ENCODE measurements around the gene CD302. TPM values are rescaled to one million over a fixed set of nuclear protein-coding genes. Genes with fewer than 3 reads are reported as not detected.

Gene CD302
- total RNA-seq, 8 experiments from 2014 or later, result 1.0 to 41.8 (median 4.4) TPM

- no peak overlapping the region for H3K27ac ChIP-seq
- H3K4me1 ChIP-seq (replicated peaks in 1 of 2), result no peaks in the 10 kb centered on the region
- no peak overlapping the region for H3K4me3 ChIP-seq
- WGBS, 10 experiments, result 70 to 100% (median 75%) methylated on average over 2 to 4 of the region's 4 CpGs
- peak in 3 of 8 experiments; percentile 55 to 65 (median 59) for ATAC-seq (replicated peaks in 6 of 8)
- in situ Hi-C loops (cut with MboI; ENCODE audit: low pct_unique_long_range_greater_than_20kb in 2 of 9, low sequenced_read_pairs in 9 of 9, unreplicated experiment in 9 of 9), result no loop called here
Observed at GRCh38 chr2:159807183-159808031, 9.4 kb upstream of the CD302 start.

GRCh38 chr2:159804941-159805340 is 6.9 kb upstream of the CD302 start:
- in situ Hi-C loops (cut with MboI; ENCODE audit: low pct_unique_long_range_greater_than_20kb in 2 of 9, low sequenced_read_pairs in 9 of 9, unreplicated experiment in 9 of 9), result no loop called here
- Histone ChIP-seq H3K4me3 (no peak overlapping the region), H3K4me1 (replicated peaks in 1 of 2) (no peaks in the 10 kb centered on the region), H3K27ac (no peak overlapping the region)
- WGBS, 10 experiments, result 78 to 100% (median 96%) methylated on average over 1 to 4 of the region's 4 CpGs
- no peak for ATAC-seq (replicated peaks in 6 of 8)

GRCh38 chr2:159803235-159803962 is 5.4 kb upstream of the CD302 start:
- Histone ChIP-seq H3K4me1 (replicated peaks in 1 of 2) (no peaks in the 10 kb centered on the region), H3K27ac (no peak overlapping the region), H3K4me3 (no peak overlapping the region)
- in situ Hi-C loops (cut with MboI; ENCODE audit: low pct_unique_long_range_greater_than_20kb in 2 of 9, low sequenced_read_pairs in 9 of 9, unreplicated experiment in 9 of 9), result no loop called here
- WGBS, 10 experiments, result 0 to 75% (median 41%) methylated on average over 1 to 2 of the region's 2 CpGs
- ATAC-seq (replicated peaks in 6 of 8), result no peak

GRCh38 chr2:159802673-159803072 is 4.7 kb upstream of the CD302 start:
- H3K4me3 ChIP-seq, result no peak overlapping the region
- in situ Hi-C loops (cut with MboI; ENCODE audit: low pct_unique_long_range_greater_than_20kb in 2 of 9, low sequenced_read_pairs in 9 of 9, unreplicated experiment in 9 of 9), result no loop called here
- H3K4me1 ChIP-seq (replicated peaks in 1 of 2), result no peaks in the 10 kb centered on the region
- 60 to 100% (median 92%) methylated on average over 1 to 3 of the region's 5 CpGs; no CpG with 5 or more reads in 1 of the 10 experiments for WGBS, 10 experiments
- H3K27ac ChIP-seq, result no peak overlapping the region
- ATAC-seq (replicated peaks in 6 of 8), result no peak

GRCh38 chr2:159799833-159800232 is 1.8 kb upstream of the CD302 start:
- in situ Hi-C loops (cut with MboI; ENCODE audit: low pct_unique_long_range_greater_than_20kb in 2 of 9, low sequenced_read_pairs in 9 of 9, unreplicated experiment in 9 of 9), result no loop called here
- Histone ChIP-seq H3K27ac (no peak overlapping the region), H3K4me3 (no peak overlapping the region), H3K4me1 (replicated peaks in 1 of 2) (peaks cover 2 to 3% of the 10 kb centered on the region in 2 donors)
- no peak for ATAC-seq (replicated peaks in 6 of 8)
- 20 to 100% (median 100%) methylated on average over 1 of the region's 1 CpG; no CpG with 5 or more reads in 6 of the 10 experiments for WGBS, 10 experiments

GRCh38 chr2:159798376-159798725 is 343 bp upstream of the CD302 start:
- 4 to 92% (median 82%) methylated on average over 3 to 7 of the region's 9 CpGs; no CpG with 5 or more reads in 1 of the 10 experiments for WGBS, 10 experiments
- in situ Hi-C loops (cut with MboI; ENCODE audit: low pct_unique_long_range_greater_than_20kb in 2 of 9, low sequenced_read_pairs in 9 of 9, unreplicated experiment in 9 of 9), result no loop called here
- Histone ChIP-seq H3K4me1 (replicated peaks in 1 of 2) (peaks cover 2 to 3% of the 10 kb centered on the region in 2 donors), H3K27ac (no peak overlapping the region), H3K4me3 (peak overlapping the region; percentile 22 to 33 (median 32))
- ATAC-seq (replicated peaks in 6 of 8), result peak in 3 of 8 experiments; percentile 8 to 22 (median 17)

- no peak overlapping the region for H3K27ac ChIP-seq
- ATAC-seq (replicated peaks in 6 of 8), result peak in 1 of 8 experiments; percentile 11
- WGBS, 10 experiments, result 0 to 40% (median 0%) methylated on average over 1 to 4 of the region's 4 CpGs; no CpG with 5 or more reads in 2 of the 10 experiments
- H3K4me3 ChIP-seq, result peak overlapping the region in 2 of 5 donors; percentile 32 to 33
- in situ Hi-C loops (cut with MboI; ENCODE audit: low pct_unique_long_range_greater_than_20kb in 2 of 9, low sequenced_read_pairs in 9 of 9, unreplicated experiment in 9 of 9), result no loop called here
- peaks cover 2 to 3% of the 10 kb centered on the region in 2 donors for H3K4me1 ChIP-seq (replicated peaks in 1 of 2)
Observed at GRCh38 chr2:159797225-159797542, 824 bp downstream of the CD302 start.

GRCh38 chr2:159795841-159796690 is 1.9 kb downstream of the CD302 start:
- in situ Hi-C loops (cut with MboI; ENCODE audit: low pct_unique_long_range_greater_than_20kb in 2 of 9, low sequenced_read_pairs in 9 of 9, unreplicated experiment in 9 of 9), result no loop called here
- WGBS, 10 experiments, result 17 to 97% (median 90%) methylated on average over 2 to 7 of the region's 7 CpGs
- peaks cover 2 to 3% of the 10 kb centered on the region in 2 donors for H3K4me1 ChIP-seq (replicated peaks in 1 of 2)
- no peak overlapping the region for H3K4me3 ChIP-seq
- no peak for ATAC-seq (replicated peaks in 6 of 8)
- no peak overlapping the region for H3K27ac ChIP-seq

GRCh38 chr2:159793326-159793725 is 4.7 kb downstream of the CD302 start:
- in situ Hi-C loops (cut with MboI; ENCODE audit: low pct_unique_long_range_greater_than_20kb in 2 of 9, low sequenced_read_pairs in 9 of 9, unreplicated experiment in 9 of 9), result no loop called here
- no peak for ATAC-seq (replicated peaks in 6 of 8)
- Histone ChIP-seq H3K4me3 (no peak overlapping the region), H3K4me1 (replicated peaks in 1 of 2) (peaks cover 2 to 3% of the 10 kb centered on the region in 2 donors), H3K27ac (no peak overlapping the region)
- 83 to 100% (median 93%) methylated on average over 1 of the region's 1 CpG; no CpG with 5 or more reads in 3 of the 10 experiments for WGBS, 10 experiments

- Histone ChIP-seq H3K4me1 (replicated peaks in 1 of 2) (peaks cover 2 to 3% of the 10 kb centered on the region in 2 donors), H3K4me3 (no peak overlapping the region), H3K27ac (no peak overlapping the region)
- no peak for ATAC-seq (replicated peaks in 6 of 8)
- in situ Hi-C loops (cut with MboI; ENCODE audit: low pct_unique_long_range_greater_than_20kb in 2 of 9, low sequenced_read_pairs in 9 of 9, unreplicated experiment in 9 of 9), result no loop called here
- 51 to 87% (median 63%) methylated on average over 2 to 4 of the region's 4 CpGs; no CpG with 5 or more reads in 3 of the 10 experiments for WGBS, 10 experiments
Observed at GRCh38 chr2:159792599-159792998, 5.4 kb downstream of the CD302 start.

GRCh38 chr2:159792036-159792435 is 6.0 kb downstream of the CD302 start:
- 60 to 80% (median 80%) methylated on average over 1 of the region's 1 CpG; no CpG with 5 or more reads in 7 of the 10 experiments for WGBS, 10 experiments
- peaks cover 2 to 3% of the 10 kb centered on the region in 2 donors for H3K4me1 ChIP-seq (replicated peaks in 1 of 2)
- no peak for ATAC-seq (replicated peaks in 6 of 8)
- H3K27ac ChIP-seq, result no peak overlapping the region
- in situ Hi-C loops (cut with MboI; ENCODE audit: low pct_unique_long_range_greater_than_20kb in 2 of 9, low sequenced_read_pairs in 9 of 9, unreplicated experiment in 9 of 9), result no loop called here
- H3K4me3 ChIP-seq, result no peak overlapping the region

GRCh38 chr2:159790323-159790722 is 7.7 kb downstream of the CD302 start:
- ATAC-seq (replicated peaks in 6 of 8), result no peak
- Histone ChIP-seq H3K4me3 (no peak overlapping the region), H3K4me1 (replicated peaks in 1 of 2) (no peaks in the 10 kb centered on the region), H3K27ac (no peak overlapping the region)
- in situ Hi-C loops (cut with MboI; ENCODE audit: low pct_unique_long_range_greater_than_20kb in 2 of 9, low sequenced_read_pairs in 9 of 9, unreplicated experiment in 9 of 9), result no loop called here
- whole genome bisulfite sequencing, 10 experiments, result 54 to 100% (median 80%) methylated on average over 1 of the region's 1 CpG; no CpG with 5 or more reads in 1 of the 10 experiments

- no peak for ATAC-seq (replicated peaks in 6 of 8)
- H3K27ac ChIP-seq, result no peak overlapping the region
- H3K4me1 ChIP-seq (replicated peaks in 1 of 2), result no peaks in the 10 kb centered on the region
- H3K4me3 ChIP-seq, result no peak overlapping the region
- in situ Hi-C loops (cut with MboI; ENCODE audit: low pct_unique_long_range_greater_than_20kb in 2 of 9, low sequenced_read_pairs in 9 of 9, unreplicated experiment in 9 of 9), result no loop called here
- 47 to 100% (median 90%) methylated on average over 1 to 3 of the region's 3 CpGs; no CpG with 5 or more reads in 1 of the 10 experiments for WGBS, 10 experiments
Observed at GRCh38 chr2:159788253-159788652, 9.8 kb downstream of the CD302 start.

Measured in motor neuron (in vitro differentiated cells).